Measurements from ENCODE around the gene SLC16A10. TPM values are rescaled to one million over a fixed set of nuclear protein-coding genes. Genes with fewer than 3 reads are reported as not detected.
A peak's percentile ranks its signal among the peaks of the same experiment; 100 is the strongest.

SLC16A10 gene
- total and polyA plus RNA-seq, 2 of the 13 experiments (the other 11 are each of a cell fraction or from before 2014, with no cell fraction given) = 8.2 to 20.1 TPM

DNA sequence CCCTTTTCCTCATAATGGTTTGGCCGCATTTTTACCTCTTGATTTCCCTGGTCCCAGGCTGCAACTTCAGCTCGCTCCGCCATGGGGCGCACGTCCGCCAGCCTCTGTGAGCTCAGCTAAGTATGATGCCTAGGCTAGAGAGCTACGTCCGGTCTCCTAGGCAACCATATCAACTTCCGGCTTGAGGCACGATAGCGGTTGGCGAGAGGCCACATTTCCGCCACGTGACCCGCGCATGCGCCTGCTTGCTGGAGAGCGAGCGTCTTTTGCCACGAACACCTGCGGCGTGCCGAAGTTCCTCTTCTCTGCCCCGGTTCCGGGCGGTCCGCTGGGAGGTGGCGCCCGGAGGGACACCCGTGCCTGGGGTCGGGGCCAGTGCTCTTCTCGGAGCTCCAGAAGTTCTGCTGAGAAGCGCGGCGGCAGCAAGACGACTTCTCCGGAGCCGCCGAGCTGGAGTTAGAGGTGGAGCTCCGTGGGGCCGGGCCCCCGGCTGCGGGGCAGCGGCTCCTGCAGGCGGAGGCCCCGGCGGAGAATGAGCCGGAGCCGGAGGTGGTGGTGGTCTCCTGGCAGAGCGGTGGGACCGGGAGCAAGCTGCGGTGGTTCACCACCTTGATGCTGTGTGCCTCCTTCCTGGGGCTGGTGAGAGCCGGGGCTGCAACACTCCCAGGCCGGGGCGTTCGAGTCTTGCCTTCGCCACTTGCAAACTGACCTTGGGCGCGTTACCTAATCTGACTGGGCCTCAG, 172.0 kb downstream of the SLC16A10 start (continued):
- TF ChIP-seq KLF13 (CRISPR knock-in tag; IDR thresholded peaks at IDR 0.05) (no peak), SAP130 (CRISPR knock-in tag; IDR thresholded peaks at IDR 0.05; ENCODE audit: low read depth) (peak; percentile 99), SIN3A (IDR thresholded peaks at IDR 0.05; ENCODE audit: borderline replicate concordance, low read depth, low read length) (peak; percentile 93), NKX3-1 (CRISPR knock-in tag; IDR thresholded peaks at IDR 0.05) (0 out of 2 replicates have a peak, but pooled peaks have one; percentile 49), BHLHE40 (IDR thresholded peaks at IDR 0.05; ENCODE audit: low read length) (peak; percentile 86), KLF16 (CRISPR knock-in tag; IDR thresholded peaks at IDR 0.05) (peak in 1 of 2 experiments; percentile 93; a peak in 2 of 4 replicates), SRSF1 (optimal IDR thresholded peaks at IDR 0.05; ENCODE audit: low read depth, low read length) (no peak), ZKSCAN8 (CRISPR knock-in tag; IDR thresholded peaks at IDR 0.05; ENCODE audit: borderline replicate concordance) (no peak; the same call in 1 of the 2 replicates), ZNF30 (CRISPR knock-in tag; IDR thresholded peaks at IDR 0.05) (no peak), MEIS2 (CRISPR knock-in tag; IDR thresholded peaks at IDR 0.05) (no peak; the same call in 1 of the 2 replicates), REXO4 (CRISPR knock-in tag; IDR thresholded peaks at IDR 0.05; ENCODE audit: borderline replicate concordance) (no peak), ZNF292 (CRISPR knock-in tag; IDR thresholded peaks at IDR 0.05; ENCODE audit: borderline replicate concordance, low read depth) (peak; percentile 67), GABPB1 (CRISPR knock-in tag; IDR thresholded peaks at IDR 0.05) (peak; percentile 96), ZNF256 (CRISPR knock-in tag; conservative IDR thresholded peaks at IDR 0.05) (no peak), CENPT (CRISPR knock-in tag; IDR thresholded peaks at IDR 0.05; ENCODE audit: low read depth) (no peak), ZNF432 (CRISPR knock-in tag; IDR thresholded peaks at IDR 0.05; ENCODE audit: borderline replicate concordance) (no peak), SMAD9 (CRISPR knock-in tag; IDR thresholded peaks at IDR 0.05) (no peak)
- TF ChIP-seq, protein P1, sequence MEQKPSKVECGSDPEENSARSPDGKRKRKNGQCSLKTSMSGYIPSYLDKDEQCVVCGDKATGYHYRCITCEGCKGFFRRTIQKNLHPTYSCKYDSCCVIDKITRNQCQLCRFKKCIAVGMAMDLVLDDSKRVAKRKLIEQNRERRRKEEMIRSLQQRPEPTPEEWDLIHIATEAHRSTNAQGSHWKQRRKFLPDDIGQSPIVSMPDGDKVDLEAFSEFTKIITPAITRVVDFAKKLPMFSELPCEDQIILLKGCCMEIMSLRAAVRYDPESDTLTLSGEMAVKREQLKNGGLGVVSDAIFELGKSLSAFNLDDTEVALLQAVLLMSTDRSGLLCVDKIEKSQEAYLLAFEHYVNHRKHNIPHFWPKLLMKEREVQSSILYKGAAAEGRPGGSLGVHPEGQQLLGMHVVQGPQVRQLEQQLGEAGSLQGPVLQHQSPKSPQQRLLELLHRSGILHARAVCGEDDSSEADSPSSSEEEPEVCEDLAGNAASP (CRISPR knock-in tag; IDR thresholded peaks at IDR 0.05; ENCODE audit: borderline replicate concordance) = no peak; the same call in 1 of the 2 replicates
- TF ChIP-seq, protein P2, sequence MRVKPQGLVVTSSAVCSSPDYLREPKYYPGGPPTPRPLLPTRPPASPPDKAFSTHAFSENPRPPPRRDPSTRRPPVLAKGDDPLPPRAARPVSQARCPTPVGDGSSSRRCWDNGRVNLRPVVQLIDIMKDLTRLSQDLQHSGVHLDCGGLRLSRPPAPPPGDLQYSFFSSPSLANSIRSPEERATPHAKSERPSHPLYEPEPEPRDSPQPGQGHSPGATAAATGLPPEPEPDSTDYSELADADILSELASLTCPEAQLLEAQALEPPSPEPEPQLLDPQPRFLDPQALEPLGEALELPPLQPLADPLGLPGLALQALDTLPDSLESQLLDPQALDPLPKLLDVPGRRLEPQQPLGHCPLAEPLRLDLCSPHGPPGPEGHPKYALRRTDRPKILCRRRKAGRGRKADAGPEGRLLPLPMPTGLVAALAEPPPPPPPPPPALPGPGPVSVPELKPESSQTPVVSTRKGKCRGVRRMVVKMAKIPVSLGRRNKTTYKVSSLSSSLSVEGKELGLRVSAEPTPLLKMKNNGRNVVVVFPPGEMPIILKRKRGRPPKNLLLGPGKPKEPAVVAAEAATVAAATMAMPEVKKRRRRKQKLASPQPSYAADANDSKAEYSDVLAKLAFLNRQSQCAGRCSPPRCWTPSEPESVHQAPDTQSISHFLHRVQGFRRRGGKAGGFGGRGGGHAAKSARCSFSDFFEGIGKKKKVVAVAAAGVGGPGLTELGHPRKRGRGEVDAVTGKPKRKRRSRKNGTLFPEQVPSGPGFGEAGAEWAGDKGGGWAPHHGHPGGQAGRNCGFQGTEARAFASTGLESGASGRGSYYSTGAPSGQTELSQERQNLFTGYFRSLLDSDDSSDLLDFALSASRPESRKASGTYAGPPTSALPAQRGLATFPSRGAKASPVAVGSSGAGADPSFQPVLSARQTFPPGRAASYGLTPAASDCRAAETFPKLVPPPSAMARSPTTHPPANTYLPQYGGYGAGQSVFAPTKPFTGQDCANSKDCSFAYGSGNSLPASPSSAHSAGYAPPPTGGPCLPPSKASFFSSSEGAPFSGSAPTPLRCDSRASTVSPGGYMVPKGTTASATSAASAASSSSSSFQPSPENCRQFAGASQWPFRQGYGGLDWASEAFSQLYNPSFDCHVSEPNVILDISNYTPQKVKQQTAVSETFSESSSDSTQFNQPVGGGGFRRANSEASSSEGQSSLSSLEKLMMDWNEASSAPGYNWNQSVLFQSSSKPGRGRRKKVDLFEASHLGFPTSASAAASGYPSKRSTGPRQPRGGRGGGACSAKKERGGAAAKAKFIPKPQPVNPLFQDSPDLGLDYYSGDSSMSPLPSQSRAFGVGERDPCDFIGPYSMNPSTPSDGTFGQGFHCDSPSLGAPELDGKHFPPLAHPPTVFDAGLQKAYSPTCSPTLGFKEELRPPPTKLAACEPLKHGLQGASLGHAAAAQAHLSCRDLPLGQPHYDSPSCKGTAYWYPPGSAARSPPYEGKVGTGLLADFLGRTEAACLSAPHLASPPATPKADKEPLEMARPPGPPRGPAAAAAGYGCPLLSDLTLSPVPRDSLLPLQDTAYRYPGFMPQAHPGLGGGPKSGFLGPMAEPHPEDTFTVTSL (CRISPR knock-in tag; IDR thresholded peaks at IDR 0.05; ENCODE audit: borderline replicate concordance) = peak; percentile 63; the same call in 1 of the 2 replicates
- TF ChIP-seq, protein P3, sequence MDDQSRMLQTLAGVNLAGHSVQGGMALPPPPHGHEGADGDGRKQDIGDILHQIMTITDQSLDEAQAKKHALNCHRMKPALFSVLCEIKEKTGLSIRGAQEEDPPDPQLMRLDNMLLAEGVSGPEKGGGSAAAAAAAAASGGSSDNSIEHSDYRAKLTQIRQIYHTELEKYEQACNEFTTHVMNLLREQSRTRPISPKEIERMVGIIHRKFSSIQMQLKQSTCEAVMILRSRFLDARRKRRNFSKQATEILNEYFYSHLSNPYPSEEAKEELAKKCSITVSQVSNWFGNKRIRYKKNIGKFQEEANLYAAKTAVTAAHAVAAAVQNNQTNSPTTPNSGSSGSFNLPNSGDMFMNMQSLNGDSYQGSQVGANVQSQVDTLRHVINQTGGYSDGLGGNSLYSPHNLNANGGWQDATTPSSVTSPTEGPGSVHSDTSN (CRISPR knock-in tag; IDR thresholded peaks at IDR 0.05; ENCODE audit: borderline replicate concordance) = no peak
- TF ChIP-seq, protein P4, sequence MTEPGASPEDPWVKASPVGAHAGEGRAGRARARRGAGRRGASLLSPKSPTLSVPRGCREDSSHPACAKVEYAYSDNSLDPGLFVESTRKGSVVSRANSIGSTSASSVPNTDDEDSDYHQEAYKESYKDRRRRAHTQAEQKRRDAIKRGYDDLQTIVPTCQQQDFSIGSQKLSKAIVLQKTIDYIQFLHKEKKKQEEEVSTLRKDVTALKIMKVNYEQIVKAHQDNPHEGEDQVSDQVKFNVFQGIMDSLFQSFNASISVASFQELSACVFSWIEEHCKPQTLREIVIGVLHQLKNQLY (CRISPR knock-in tag; IDR thresholded peaks at IDR 0.05) = peak; percentile 99
